H1 (cell line): ENCODE measurements around the gene ABCF2. TPM values are rescaled to one million over a fixed set of nuclear protein-coding genes. Genes with fewer than 3 reads are reported as not detected.

ENCODE experiments used
- microRNA counts: library from miRNA; unstranded; fragments of <30 nt; microRNA quantifications from one replicate; lab custom pipeline; 2015
- polyA plus RNA-seq, 7 experiments: library from polyadenylated mRNA; depleted of rRNA in 3 of 7; stranded (reverse) in 5 of 7; unstranded in 2 of 7; fragments of >200 nt in 5 of 7; fragments of 200-250 nt in 2 of 7; gene quantifications; 1 replicate in 5 of 7; 2 replicates in 1 of 7; 4 replicates in 1 of 7; pipeline versions ENCODE4 v1.2.1 to v1.2.3, GENCODE V29; 2011 to 2013; ENCODE audit warnings: missing spikeins in 2 of 7, mixed read lengths in 2 of 7
- total RNA-seq: library from RNA; stranded (reverse); fragmentation: NEBNext Ultra II Directional; extraction: Animal tissue kit (Norgen Biotek cat#: 25700); gene quantifications from 2 replicates; pipeline ENCODE4 v1.2.1, GENCODE V29; 2021

Gene ABCF2
- total and polyA plus RNA-seq, 2 of the 8 experiments (the other 6 are each of a cell fraction or from before 2014, with no cell fraction given) = 28.0 to 55.0 TPM

MicroRNAs within 50 kb of the gene (microRNA counts, 767-probe panel; counts per million panel counts)
- microRNA hsa-miR-671-3p (lab: Ali Mortazavi, UCI) (879 counts per million, percentile 95 among the panel's probes with 10 or more counts), microRNA hsa-miR-671-5p (lab: Ali Mortazavi, UCI) (879 counts per million, percentile 95 among the panel's probes with 10 or more counts)

Other genes with a start within 250 kb of the ABCF2 start
- gene KCNH2, start 248.9 kb downstream of the ABCF2 start, total RNA-seq = 7.7 and 8.0 TPM in 2 replicates
- gene KCNH2, start 248.9 kb downstream of the ABCF2 start, polyA plus RNA-seq (2011; rRNA removed) = 15.0 and 20.5 TPM in 2 replicates
- 4.4 and 4.7 TPM in 2 replicates for gene NOS3, start 236.2 kb downstream of the ABCF2 start, total RNA-seq
- 16.2 and 20.9 TPM in 2 replicates for gene NOS3, start 236.2 kb downstream of the ABCF2 start, polyA plus RNA-seq (2011; rRNA removed)
- 2.3 and 2.6 TPM in 2 replicates for gene ATG9B, start 202.7 kb downstream of the ABCF2 start, total RNA-seq
- 1.4 and 2.7 TPM in 2 replicates for gene ATG9B, start 202.7 kb downstream of the ABCF2 start, polyA plus RNA-seq (2011; rRNA removed)
- 22.2 and 27.0 TPM in 2 replicates for gene ABCB8, start 198.8 kb downstream of the ABCF2 start, total RNA-seq
- 17.7 and 26.0 TPM in 2 replicates for gene ABCB8, start 198.8 kb downstream of the ABCF2 start, polyA plus RNA-seq (2011; rRNA removed)
- gene ASIC3, start 178.7 kb downstream of the ABCF2 start, total RNA-seq = 1.4 and 1.9 TPM in 2 replicates
- gene ASIC3, start 178.7 kb downstream of the ABCF2 start, polyA plus RNA-seq (2011; rRNA removed) = 1.6 and 4.3 TPM in 2 replicates
- gene CDK5, start 169.3 kb downstream of the ABCF2 start, total RNA-seq = 22.7 and 22.8 TPM in 2 replicates
- gene CDK5, start 169.3 kb downstream of the ABCF2 start, polyA plus RNA-seq (2011; rRNA removed) = 37.2 and 47.8 TPM in 2 replicates
- 147 and 148 TPM in 2 replicates for gene SLC4A2, start 167.6 kb downstream of the ABCF2 start, total RNA-seq
- gene SLC4A2, start 167.6 kb downstream of the ABCF2 start, polyA plus RNA-seq (2011; rRNA removed) = 72.6 and 105 TPM in 2 replicates
- gene FASTK, start 146.4 kb downstream of the ABCF2 start, total RNA-seq = 39.4 and 43.8 TPM in 2 replicates
- 84.0 and 116 TPM in 2 replicates for gene FASTK, start 146.4 kb downstream of the ABCF2 start, polyA plus RNA-seq (2011; rRNA removed)
- 41.4 and 48.7 TPM in 2 replicates for gene TMUB1, start 143.7 kb downstream of the ABCF2 start, total RNA-seq
- gene TMUB1, start 143.7 kb downstream of the ABCF2 start, polyA plus RNA-seq (2011; rRNA removed) = 56.2 and 85.7 TPM in 2 replicates
- 66.4 and 68.1 TPM in 2 replicates for gene AGAP3, start 140.7 kb downstream of the ABCF2 start, total RNA-seq
- 120 and 194 TPM in 2 replicates for gene AGAP3, start 140.7 kb downstream of the ABCF2 start, polyA plus RNA-seq (2011; rRNA removed)
- not detected in 2 replicates for gene GBX1, start 59.5 kb downstream of the ABCF2 start, total RNA-seq
- gene GBX1, start 59.5 kb downstream of the ABCF2 start, polyA plus RNA-seq (2011; rRNA removed) = not detected in 2 replicates
- not detected in 2 replicates for gene ASB10, start 40.0 kb downstream of the ABCF2 start, total RNA-seq
- gene ASB10, start 40.0 kb downstream of the ABCF2 start, polyA plus RNA-seq (2011; rRNA removed) = not detected in 2 replicates
- gene H2BK1, start 16.7 kb downstream of the ABCF2 start, total RNA-seq = not detected in 2 replicates
- gene H2BK1, start 16.7 kb downstream of the ABCF2 start, polyA plus RNA-seq (2011; rRNA removed) = not detected in 2 replicates
- gene CHPF2, start 5.3 kb upstream of the ABCF2 start, total RNA-seq = 20.6 and 20.8 TPM in 2 replicates
- gene CHPF2, start 5.3 kb upstream of the ABCF2 start, polyA plus RNA-seq (2011; rRNA removed) = 14.4 and 20.0 TPM in 2 replicates
- gene SMARCD3, start 21.5 kb upstream of the ABCF2 start, total RNA-seq = 3.0 and 4.6 TPM in 2 replicates
- gene SMARCD3, start 21.5 kb upstream of the ABCF2 start, polyA plus RNA-seq (2011; rRNA removed) = 5.6 and 6.2 TPM in 2 replicates
- gene NUB1, start 114.6 kb upstream of the ABCF2 start, total RNA-seq = 37.7 and 43.5 TPM in 2 replicates
- gene NUB1, start 114.6 kb upstream of the ABCF2 start, polyA plus RNA-seq (2011; rRNA removed) = 20.5 and 22.1 TPM in 2 replicates
- gene WDR86, start 182.8 kb upstream of the ABCF2 start, total RNA-seq = 14.9 and 15.8 TPM in 2 replicates
- 12.7 and 22.1 TPM in 2 replicates for gene WDR86, start 182.8 kb upstream of the ABCF2 start, polyA plus RNA-seq (2011; rRNA removed)
- 1.0 and 1.6 TPM in 2 replicates for gene CRYGN, start 212.9 kb upstream of the ABCF2 start, total RNA-seq
- 0.98 and 1.3 TPM in 2 replicates for gene CRYGN, start 212.9 kb upstream of the ABCF2 start, polyA plus RNA-seq (2011; rRNA removed)